HG03108 (cell line): Measurements from ENCODE around the gene ANAPC13.

Experiments
- ATAC-seq: cut with Tn5 transposase; IDR thresholded peaks from one replicate; pipeline ENCODE4 v1.9.1; 2021; ENCODE audit warnings: moderate library complexity; ENCODE audit not compliant: unreplicated experiment

Gene ANAPC13

GRCh38 chr3:134457376-134458074 is 28.3 kb downstream of the ANAPC13 start:
- ATAC-seq = no peak

DNA sequence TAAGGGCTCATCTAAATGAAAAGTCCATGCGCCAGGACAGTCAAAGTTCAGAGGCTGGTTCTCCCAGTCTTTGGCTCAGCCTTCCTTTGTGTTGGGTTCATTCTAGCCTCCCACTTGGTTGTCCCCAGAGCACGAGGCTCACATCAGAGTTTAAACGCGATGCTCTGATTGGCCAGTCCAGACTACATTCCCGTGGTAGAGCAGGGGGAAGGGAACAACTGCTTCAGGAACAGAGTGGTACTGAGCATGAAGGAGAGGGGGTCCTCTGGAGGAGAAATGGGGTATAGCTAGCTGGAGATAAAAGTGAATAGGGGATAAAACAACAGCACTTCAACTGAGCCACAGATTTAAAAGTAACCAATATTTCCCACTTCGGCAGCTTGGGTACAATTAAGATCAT is 32.2 kb downstream of the ANAPC13 start:
- no peak for ATAC-seq

GRCh38 chr3:134449951-134450350 is 35.8 kb downstream of the ANAPC13 start:
- ATAC-seq = no peak

DNA sequence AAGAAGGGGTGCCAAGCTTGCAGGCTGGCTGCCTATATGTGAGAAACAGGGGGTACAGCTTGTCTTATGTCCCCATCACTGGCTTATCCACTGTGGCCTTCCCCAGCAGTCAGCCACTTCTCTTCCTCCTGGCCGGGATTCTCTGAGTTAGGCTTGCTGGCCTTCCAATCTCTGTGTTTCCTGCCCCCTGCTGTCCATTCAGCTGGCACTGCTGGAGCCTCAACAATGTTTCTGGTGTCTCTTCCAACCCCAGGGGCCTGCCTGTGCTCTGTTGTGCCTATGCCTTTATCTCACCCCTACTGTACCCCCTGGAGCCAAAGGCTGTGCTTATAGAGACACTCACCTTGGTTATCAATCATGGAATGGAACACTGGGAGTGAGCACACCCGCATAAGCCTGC is 36.5 kb downstream of the ANAPC13 start:
- ATAC-seq = no peak

GRCh38 chr3:134448664-134449063 is 37.1 kb downstream of the ANAPC13 start:
- ATAC-seq = no peak

DNA sequence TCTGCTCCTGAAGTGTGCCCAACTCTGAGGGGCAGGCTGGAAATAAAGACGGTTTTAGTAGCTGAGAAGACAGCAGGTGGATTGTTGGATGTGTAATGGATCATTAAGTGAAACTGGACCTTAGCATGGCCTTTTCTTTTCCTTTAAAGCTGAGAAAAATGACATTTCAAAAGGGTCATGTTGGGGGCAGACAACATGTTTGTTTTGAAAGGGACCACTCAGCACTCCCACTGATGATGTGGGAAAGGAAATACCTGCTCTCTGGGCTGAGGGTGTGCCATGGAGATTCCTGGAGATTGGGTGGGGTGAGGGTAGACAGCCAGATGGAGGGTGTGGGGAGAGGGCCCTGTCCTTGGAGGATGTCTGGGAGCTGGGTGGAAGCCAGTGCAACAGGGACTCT is 38.4 kb downstream of the ANAPC13 start:
- ATAC-seq = no peak

DNA sequence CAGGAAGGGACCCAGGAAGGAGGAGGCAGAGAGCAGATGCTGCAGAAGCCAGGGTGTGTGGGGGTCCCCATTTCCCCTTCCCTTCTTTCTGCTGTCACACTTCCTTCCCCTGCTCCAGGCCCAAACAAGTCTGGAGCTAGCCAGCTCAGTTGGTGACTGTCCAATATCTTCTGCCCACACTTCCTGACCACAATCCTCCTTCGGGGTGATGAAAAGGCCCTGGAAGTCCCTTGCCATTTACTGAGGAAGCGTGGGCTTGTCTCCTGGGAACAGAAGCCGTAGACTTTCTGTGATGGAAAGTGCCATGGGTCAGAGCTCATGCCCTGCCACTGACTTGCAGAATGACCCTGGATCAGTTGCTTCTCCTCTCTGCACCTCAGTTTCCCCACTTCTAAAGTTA is 39.0 kb downstream of the ANAPC13 start:
- no peak for ATAC-seq

- no peak for ATAC-seq
Measured at GRCh38 chr3:134445636-134446035, 40.1 kb downstream of the ANAPC13 start.

DNA sequence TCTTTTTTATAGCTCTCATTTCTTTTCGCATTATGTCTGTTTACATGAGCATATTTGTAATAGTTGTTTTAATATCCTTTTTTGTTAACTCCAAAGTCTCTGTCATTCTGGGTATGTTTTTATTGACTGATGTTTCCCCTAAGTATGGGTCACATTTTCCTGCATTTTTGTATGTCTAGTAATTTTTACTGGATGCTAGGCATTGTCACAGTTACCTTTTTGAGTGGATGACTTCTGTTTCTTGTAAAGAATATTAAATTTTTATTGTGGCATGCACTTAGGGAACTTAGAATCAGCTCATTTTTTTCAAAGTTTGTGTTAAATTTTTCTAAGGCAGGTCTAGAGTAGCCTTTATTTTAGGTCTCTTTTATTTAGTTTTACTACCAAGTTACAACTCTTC is 40.7 kb downstream of the ANAPC13 start:
- no peak for ATAC-seq

DNA sequence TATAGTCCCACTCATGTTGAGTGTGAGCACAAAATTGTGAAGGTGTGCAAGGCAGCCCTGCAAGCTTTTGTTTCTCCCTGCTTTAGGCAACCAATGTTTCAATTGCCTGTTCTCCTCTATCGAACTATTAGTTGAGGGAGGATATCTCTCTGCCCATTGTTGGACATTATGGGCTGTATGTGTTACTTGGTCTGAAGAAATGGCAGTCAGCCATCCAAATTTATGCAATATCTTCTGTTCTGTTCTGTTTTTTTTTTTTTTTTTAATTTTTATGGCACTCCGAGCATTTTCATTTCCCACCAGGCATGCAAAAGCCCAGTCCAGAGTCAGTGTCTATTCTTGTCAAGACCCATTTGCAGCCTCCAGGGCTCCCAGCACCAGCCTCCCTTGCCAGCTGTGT is 44.0 kb downstream of the ANAPC13 start:
- no peak for ATAC-seq

- no peak for ATAC-seq
Measured at GRCh38 chr3:134441321-134441720, 44.5 kb downstream of the ANAPC13 start.

- no peak for ATAC-seq
Measured at GRCh38 chr3:134437211-134437752, 48.5 kb downstream of the ANAPC13 start.

DNA sequence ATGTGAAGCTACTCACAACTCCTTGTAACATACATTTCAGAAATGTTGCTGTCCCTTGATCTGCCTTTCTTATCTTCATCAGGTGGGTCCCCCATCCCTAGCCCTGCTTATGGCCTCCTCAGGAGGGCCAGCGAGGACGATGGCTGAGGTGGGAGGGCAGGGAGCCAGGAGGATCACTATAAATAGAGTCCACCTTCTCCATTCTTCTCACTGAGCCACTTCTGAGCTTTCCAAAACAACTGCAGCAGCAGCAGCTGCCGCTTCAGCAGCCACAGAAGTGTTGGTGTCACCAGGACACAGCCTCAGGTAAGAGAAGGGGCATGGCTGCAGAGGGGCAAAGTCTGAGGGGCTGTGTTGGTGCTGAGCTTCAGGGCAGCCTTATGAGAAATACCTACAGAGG is 53.5 kb downstream of the ANAPC13 start:
- ATAC-seq = no peak

- no peak for ATAC-seq
Measured at GRCh38 chr3:134430950-134431445, 54.8 kb downstream of the ANAPC13 start.

GRCh38 chr3:134430174-134430573 is 55.6 kb downstream of the ANAPC13 start:
- no peak for ATAC-seq

DNA sequence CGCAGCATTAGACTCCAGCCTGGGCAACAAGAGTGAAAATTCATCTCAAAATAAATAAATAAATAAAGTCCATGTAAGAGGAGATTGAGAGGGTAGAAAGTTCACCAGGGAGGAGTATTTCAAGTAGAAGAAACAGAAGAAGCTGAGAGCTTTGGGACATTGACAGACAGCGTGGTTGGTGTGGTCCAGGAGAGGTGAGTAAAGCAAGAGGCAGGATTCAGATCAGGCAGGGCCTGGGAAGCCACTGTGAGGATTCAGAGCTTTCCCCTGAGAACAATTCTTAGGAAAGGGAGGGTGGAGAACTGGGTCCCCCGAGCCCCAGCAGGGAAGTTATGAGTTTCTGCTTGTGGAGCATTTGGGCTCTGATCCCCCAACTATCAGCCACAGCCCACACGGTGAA is 57.4 kb downstream of the ANAPC13 start:
- ATAC-seq = no peak
